Gastrocnemius medialis (tissue), 4 donors: ENCODE data around the gene TNS3.

Source experiments
- CTCF ChIP-seq, 5 experiments: fragments of 450-650 bp in 3 of 5; fragments of 200-600 bp in 2 of 5; sonication (generic) in 2 of 5; IDR thresholded peaks in 4 of 5; conservative IDR thresholded peaks in 1 of 5; 1 replicate in 4 of 5; 2 replicates in 1 of 5; pipeline ENCODE4 v1.5.1; 2016 to 2019; ENCODE audit warnings: antibody characterized with exemption in 5 of 5, mild to moderate bottlenecking in 3 of 5, moderate library complexity in 3 of 5
- POLR2A ChIP-seq, 2 donors: fragments of 450-650 bp; IDR thresholded peaks; one replicate each; pipeline ENCODE4 v1.6.1; 2017; ENCODE audit warnings: antibody characterized with exemption in 2 of 2, mild to moderate bottlenecking in 2 of 2, moderate library complexity in 2 of 2

GRCh38 chr7:47255441-47255840, 326.5 kb downstream of the TNS3 start:
- TF ChIP-seq CTCF (IDR thresholded peaks at IDR 0.05 in 4 of 5, conservative IDR thresholded peaks at IDR 0.05 in 1 of 5) (no peak), POLR2A (IDR thresholded peaks at IDR 0.05) (no peak)
